ENCODE measurements around the gene NPL.
A peak's percentile ranks its signal among the peaks of the same experiment; 100 is the strongest.

NPL gene

GRCh38 chr1:182781841-182782586 lies 7.6 kb upstream of the NPL start:
- in situ Hi-C loops (cut with HindIII; ENCODE audit: low pct_ligation_motif_present, low sequenced_read_pairs), result loop anchor here (10.0 kb wide), 1 partner anchor 187 kb away; no protein-coding TSS in a partner anchor
- DNase-seq, result peak; percentile 35
- no peak overlapping the region for H3K27ac ChIP-seq

GRCh38 chr1:182782587-182782913 lies 7.0 kb upstream of the NPL start:
- in situ Hi-C loops (cut with HindIII; ENCODE audit: low pct_ligation_motif_present, low sequenced_read_pairs), result loop anchor here (10.0 kb wide), 1 partner anchor 188 kb away; no protein-coding TSS in a partner anchor
- H3K27me3 ChIP-seq (replicated peaks), result no peaks in the 10 kb centered on the region
- DNase-seq, result no peak
- no peaks in the 10 kb centered on the region for H3K36me3 ChIP-seq (replicated peaks)
- TF ChIP-seq CTCF (IDR thresholded peaks at IDR 0.05; ENCODE audit: low read depth, low read length, missing control alignments), result no peak
- no peak overlapping the region for H3K4me3 ChIP-seq (ENCODE audit: low read depth, low read length)
- no peak overlapping the region for H3K27ac ChIP-seq

More at GRCh38 chr1:182781841-182782586, 7.6 kb upstream of the NPL start:
- Histone ChIP-seq H3K36me3 (replicated peaks) (no peaks in the 10 kb centered on the region), H3K4me3 (ENCODE audit: low read depth, low read length) (no peak overlapping the region), H3K27me3 (replicated peaks) (no peaks in the 10 kb centered on the region)
- peak; percentile 84 for TF ChIP-seq CTCF (IDR thresholded peaks at IDR 0.05; ENCODE audit: low read depth, low read length, missing control alignments)

- peak; percentile 43 for TF ChIP-seq CTCF (IDR thresholded peaks at IDR 0.05; ENCODE audit: low read depth, low read length, missing control alignments)
- H3K4me3 ChIP-seq (ENCODE audit: low read depth, low read length), result no peak overlapping the region
- in situ Hi-C loops (cut with HindIII; ENCODE audit: low pct_ligation_motif_present, low sequenced_read_pairs), result loop anchor here (10.0 kb wide), 1 partner anchor 188 kb away; no protein-coding TSS in a partner anchor
These were observed 6.5 kb upstream of the NPL start for GRCh38 chr1:182783068-182783467.

GRCh38 chr1:182784556-182785171 lies 4.9 kb upstream of the NPL start:
- peak; percentile 33 for DNase-seq

More at GRCh38 chr1:182783068-182783467, 6.5 kb upstream of the NPL start:
- Histone ChIP-seq H3K27me3 (replicated peaks) (no peaks in the 10 kb centered on the region), H3K27ac (no peak overlapping the region), H3K36me3 (replicated peaks) (no peaks in the 10 kb centered on the region)
- DNase-seq, result no peak

GRCh38 chr1:182785181-182785580 lies 4.4 kb upstream of the NPL start:
- Histone ChIP-seq H3K36me3 (replicated peaks) (no peaks in the 10 kb centered on the region), H3K4me3 (ENCODE audit: low read depth, low read length) (no peak overlapping the region), H3K27ac (no peak overlapping the region), H3K27me3 (replicated peaks) (no peaks in the 10 kb centered on the region)
- no peak for DNase-seq
- in situ Hi-C loops (cut with HindIII; ENCODE audit: low pct_ligation_motif_present, low sequenced_read_pairs), result loop anchor here (10.0 kb wide), 1 partner anchor 190 kb away; no protein-coding TSS in a partner anchor
- TF ChIP-seq CTCF (IDR thresholded peaks at IDR 0.05; ENCODE audit: low read depth, low read length, missing control alignments), result no peak

More at GRCh38 chr1:182784556-182785171, 4.9 kb upstream of the NPL start:
- TF ChIP-seq CTCF (IDR thresholded peaks at IDR 0.05; ENCODE audit: low read depth, low read length, missing control alignments), result peak; percentile 63
- Histone ChIP-seq H3K27me3 (replicated peaks) (no peaks in the 10 kb centered on the region), H3K36me3 (replicated peaks) (no peaks in the 10 kb centered on the region), H3K4me3 (ENCODE audit: low read depth, low read length) (no peak overlapping the region), H3K27ac (no peak overlapping the region)
- in situ Hi-C loops (cut with HindIII; ENCODE audit: low pct_ligation_motif_present, low sequenced_read_pairs), result loop anchor here (10.0 kb wide), 1 partner anchor 190 kb away; no protein-coding TSS in a partner anchor
